Activated naive CD8-positive, alpha-beta T cell treated with anti-CD3 and anti-CD28 coated beads, Interleukin-2, amount 50 U/mL, for 16 hours (primary cell): ENCODE results near the gene CEACAM4.
A peak's percentile ranks its signal among the peaks of the same experiment; 100 is the strongest.
"Not testable (repeated sequence)": the region's sequence is repeated elsewhere in the genome, so short reads cannot be mapped to it uniquely, and the experiment has no call there.

ENCODE experiments used
- DNase-seq: peaks from one replicate; pipeline ENCODE4 v3.0.0-alpha.2; 2020; ENCODE audit warnings: low read depth, low spot score

The CEACAM4 gene

DNA sequence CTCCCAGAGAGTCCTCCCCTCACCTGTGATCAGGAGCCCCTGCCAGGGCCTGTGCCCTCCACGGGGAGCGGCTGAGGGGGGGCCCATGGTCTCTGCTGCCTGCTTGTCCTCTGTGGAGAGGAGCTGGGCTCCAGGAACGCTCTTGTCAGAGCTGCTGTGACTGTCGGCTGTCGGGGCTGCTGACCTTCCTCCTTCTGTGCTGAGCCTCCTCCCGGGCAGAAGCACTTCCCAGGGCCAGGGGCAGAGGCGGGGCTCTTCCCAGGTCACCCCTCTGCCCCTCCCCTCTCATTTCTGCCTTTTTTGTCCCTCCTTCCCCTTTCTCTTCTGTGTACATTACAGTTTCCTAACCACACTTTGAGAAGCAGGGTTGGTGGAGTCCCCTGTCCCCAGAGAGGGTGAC, at the start of gene CEACAM4:
Gene CEACAM4, minus strand, starts transcription at position 198 of the 400 bp plus-strand sequence. Its CDS starts 111 bp downstream, at position 87.
- DNase-seq, result no peak

DNA sequence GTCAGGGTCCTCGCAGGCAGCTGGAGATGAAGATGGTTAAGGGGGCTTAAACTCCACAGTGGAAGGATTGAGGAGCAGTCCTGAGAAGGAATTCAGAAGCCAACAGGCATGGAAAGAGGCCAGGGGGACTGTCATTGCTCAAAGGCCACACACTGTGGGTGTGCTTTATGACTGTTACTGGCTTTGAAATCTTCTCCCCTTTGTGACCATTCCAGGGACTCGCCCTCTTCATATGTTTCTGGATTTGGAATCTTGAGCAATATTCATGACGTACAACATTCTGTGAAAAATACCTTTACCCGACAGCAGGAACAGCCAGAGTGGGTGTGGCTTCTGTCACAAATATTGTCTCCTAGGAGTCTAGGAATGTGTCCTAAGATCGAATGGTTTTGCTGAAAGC, 44.6 kb upstream of the CEACAM4 start:
- DNase-seq, result no peak

DNA sequence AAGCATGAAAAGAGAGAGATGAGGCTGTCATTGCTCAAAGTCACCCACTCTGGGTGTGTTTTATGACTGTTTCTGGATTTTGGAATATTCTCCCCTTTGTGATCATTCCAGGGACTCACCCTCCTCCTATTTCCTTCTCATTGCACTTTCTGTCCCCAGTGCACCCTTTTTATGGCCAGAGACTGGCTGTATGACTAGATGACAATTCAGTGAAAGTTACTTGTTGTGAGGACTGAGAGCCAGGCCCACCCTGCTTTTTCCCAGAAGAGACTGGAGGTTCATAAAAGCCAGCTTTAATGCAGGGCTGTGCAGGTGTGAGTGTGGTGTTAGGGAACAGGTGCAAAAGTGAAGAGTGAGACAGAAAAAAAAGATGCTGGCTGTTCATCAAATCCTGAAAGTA, 43.9 kb upstream of the CEACAM4 start:
- no peak for DNase-seq

DNA sequence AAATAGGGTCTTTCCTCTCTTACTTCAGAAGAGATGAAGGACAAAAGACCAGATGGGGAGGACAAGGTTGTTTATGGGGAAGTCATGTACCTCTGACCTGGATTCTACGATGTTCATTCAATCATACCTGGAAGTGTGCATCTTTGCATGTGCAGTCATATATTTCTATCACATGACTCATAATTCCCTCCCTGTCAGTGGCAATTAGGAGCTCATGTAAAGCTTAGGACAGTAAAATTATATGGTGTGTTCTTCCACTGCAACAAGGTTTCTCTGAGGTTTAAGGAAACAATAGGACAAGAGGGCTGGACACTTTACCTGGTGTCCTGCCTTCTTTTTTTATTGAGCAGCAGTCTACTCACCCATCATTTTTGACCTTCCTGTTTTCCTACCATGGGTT, 41.4 kb upstream of the CEACAM4 start:
- DNase-seq, result no peak

DNA sequence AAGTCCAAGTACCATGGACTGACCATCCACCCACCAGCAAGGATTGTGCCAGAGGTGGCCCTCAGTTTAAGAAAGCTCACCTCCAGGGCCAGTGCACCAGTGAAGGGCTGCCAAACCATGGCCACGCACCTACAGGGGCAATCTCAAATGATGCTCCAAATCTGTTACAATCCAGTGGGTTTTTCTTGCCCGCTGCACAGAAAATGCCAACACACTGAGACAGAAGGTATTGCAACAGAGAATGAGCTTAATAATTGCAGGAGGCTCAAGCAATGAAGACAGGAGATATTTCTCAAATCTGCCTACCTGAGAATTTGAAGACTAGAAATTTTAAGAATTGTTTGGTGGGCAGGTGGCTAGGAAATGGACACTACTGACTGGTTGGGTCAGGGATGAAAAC, 39.2 kb upstream of the CEACAM4 start:
- DNase-seq, result no peak

DNA sequence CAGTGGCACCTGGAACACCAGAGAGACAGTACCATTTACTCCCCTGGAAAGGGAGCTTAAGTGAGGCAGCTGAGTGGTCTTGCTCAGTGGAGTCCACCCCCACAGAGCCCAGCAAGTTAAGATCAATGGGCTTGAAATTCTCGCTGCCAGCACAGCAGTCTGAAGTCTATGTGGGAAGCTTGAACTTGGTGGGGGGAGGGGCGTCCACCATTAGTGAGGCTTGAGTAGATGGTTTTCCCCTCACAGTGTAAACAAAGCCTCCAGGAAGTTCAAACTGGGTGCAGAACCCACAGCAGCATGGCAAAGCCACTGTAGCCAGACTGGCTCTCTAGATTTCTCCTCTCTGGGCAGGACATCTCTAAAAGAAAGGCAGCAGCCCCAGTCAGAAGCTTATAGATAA, 30.3 kb upstream of the CEACAM4 start:
- DNase-seq, result no peak

DNA sequence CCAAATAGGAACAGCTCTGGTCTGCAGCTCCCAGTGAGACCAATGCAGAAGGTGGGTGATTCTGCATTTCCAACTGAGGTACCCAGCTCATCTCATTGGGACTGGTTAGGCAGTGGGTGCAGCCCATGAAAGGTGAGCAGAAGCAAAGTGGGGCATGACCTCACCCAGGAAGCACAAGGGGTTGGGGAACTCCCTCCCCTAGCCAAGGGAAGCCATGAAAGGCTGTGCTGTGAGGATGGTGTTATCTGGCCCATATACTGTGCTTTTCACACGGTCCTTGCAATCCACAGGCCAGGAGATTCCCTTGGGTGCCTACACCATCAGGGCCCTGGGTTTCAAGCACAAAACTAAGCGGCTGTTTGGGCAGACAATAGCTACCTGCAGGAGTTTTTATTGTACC, 29.9 kb upstream of the CEACAM4 start:
- DNase-seq, result not testable (repeated sequence)

DNA sequence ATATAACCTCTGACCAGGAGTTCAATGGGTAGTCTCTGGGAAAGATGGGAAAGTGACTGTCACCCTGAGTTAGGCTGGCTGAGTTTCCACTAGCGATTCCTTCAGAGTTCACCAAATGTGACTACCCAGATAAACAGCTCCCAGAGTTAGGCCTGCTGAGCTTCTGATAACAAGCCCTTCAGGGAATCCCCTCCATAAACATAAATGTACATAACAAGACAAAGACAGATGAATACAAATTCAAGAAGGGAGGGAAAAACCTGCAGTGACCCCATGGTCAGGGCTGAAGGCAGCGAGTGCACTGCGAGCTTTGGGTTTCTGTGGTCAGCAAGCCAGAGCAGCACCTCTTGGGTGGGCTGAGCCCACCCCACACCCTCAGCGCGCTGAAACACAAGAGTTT, 25.4 kb upstream of the CEACAM4 start:
- no peak for DNase-seq

DNA sequence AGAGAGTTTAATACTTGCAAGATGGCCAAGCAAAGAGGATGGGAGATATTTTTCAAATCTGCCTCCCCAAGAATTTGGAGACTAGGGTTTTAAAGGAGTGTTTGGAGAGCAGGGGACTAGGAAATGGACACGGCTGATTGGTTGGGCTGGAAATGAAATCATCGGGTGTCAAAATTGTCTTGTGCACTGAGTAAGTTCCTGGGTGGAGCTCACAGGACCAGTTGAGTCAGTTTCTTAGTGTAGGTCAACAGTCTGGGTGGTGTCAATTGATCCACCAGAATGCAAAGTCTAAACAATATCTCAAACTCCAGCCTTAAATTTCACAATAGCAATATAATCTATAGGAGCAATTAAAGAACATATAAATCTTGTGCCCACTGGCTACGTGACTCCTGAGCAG, 23.0 kb upstream of the CEACAM4 start:
- no peak for DNase-seq

DNA sequence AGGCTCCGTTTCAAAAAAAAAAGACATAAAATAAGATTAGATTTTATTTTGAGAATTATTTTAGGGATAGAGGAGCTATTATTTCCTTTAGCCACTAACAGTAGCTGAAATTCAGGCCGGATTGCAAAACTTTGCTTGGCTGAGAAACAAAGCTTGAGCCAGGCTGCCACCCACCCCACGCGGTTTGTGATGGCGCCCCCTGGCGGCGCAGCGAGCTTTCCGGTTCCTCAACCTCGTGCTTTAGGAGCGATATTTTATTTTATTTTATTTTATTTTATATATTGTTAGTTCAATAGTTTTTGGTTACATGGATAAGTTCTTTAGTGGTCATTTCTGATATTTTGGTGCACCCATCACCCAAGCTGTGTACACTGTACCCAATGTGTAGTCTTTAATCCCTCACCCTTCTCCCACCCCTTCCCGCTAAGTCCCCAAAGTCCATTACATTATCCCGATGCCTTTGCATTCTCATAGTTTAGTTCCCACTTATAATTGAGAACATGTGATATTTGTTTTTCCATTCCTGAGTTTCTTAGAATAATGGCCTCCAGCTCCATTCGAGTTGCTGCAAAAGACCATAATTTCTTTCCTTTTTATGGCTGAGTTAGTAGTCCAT, 19.8 kb upstream of the CEACAM4 start:
- no peak for DNase-seq

DNA sequence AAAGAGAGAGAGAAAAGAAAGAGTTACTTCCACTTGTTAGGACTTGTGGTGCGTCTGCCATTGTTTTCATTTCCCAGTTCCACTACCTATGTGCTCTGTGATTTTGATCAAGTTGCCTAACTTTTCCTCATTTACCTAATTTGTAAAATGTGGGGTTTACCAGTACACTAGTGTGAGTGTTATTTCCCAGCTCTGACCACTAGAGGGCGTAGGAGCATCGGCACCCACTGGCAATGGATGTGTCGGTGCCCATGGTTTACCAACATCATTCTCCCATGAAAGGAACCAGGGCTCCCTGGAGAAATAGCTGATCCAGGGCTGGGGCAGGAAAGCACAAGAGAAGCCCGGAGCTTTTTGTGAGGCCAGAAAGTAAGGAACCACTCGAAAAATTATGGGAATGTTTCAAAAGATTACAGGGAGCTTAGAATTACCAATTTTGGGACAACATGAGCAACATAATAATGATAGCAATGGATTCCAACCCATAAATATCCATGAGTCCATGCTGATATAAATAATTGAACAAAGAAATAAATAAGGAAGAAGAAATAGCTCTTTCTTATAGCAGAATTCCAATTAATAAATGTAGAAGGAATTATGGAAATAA, 15.1 kb upstream of the CEACAM4 start:
- peak; percentile 43 for DNase-seq

DNA sequence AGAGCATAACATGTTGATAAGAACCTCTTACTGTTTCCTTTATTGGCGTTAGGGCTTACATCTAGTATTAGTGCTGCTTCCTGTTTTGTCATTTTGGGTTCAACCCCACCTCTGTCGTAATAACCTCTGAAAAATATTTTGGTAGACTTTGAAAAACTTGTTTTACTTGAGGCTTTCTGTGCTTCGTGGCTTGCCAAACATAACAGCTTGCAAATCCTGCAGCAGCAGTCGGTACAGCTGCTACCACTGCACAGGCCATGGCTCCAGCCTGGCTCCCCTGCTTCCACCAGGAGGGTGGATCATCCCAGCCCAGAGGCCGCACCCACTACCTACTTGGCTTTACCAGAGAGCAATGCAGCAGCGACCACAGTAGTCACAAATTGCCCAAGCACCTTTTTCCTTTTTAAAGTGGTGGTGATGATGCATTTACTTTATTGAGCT, 11.8 kb upstream of the CEACAM4 start:
- no peak for DNase-seq

DNA sequence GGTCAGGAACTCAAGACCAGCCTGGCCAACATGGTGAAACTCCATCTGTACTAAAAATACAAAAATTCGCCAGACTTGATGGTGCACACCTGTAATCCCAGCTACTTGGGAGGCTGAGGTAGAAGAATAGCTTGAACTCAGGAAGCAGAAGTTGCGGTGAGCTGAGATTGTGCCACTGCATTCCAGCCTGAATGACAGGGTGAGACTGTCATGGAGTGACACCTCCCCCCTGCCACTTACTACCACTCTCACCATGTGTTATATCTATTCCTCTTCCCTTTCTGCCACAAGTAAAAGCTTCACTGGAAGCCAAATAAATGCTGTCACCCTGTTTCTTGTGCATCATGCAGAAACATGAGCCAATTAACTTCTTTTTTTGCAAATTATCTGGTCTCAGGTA, 10.6 kb upstream of the CEACAM4 start:
- no peak for DNase-seq

DNA sequence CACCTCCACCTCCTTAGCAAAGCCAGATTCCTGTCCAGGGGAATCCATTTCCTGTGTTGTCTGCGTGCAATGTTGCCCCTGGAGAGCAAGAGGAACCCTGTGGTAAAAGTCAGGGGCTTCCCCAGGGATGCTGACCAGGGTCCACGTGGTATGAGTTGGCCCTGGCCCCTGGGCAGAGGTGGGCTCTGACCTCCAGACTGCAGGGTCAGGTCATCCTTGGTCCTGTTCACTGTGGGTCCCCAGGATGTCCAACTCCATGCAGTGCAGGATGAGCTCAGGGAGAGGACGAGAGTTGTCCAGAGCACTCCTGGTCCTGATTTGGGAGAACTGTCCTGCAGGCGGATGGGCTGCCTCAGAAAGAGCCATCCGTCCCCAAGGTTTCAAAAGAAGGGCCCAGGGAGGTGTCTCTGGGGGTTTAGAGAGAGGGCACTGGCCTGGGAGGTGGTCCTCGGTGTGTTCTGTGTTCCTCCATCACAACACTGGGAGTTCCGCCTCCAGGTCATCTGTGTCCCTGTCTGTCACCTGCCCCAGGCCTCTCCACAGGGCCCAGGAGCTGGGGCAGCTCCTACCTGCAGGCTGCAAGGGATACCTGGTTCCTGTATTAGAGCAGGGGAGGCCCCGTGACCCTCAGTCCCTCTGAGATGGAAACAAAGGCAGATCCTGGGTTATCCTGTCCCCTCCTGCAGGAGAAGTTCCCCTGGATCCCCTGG, 1.2 kb upstream of the CEACAM4 start:
- DNase-seq, result no peak

DNA sequence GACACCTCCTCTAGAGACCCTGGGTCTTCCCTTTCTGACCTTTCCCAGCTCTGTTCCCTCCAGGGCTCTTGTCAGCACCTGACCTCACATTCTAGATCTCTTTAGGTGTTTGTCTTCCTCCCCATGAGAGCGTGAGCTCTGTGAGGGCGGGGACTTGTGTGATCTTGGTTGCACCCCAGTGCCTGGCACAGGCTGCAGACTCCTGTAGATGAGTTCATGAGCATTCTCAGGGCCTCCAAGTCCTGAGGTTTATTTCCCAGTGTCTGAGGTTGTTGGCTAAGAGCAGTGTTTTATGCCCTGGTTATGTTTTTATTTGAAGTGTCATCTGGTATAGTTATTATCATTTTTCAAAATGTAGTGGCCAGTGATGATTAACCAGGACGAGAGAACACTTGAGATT, 596 bp downstream of the CEACAM4 start:
- no peak for DNase-seq

DNA sequence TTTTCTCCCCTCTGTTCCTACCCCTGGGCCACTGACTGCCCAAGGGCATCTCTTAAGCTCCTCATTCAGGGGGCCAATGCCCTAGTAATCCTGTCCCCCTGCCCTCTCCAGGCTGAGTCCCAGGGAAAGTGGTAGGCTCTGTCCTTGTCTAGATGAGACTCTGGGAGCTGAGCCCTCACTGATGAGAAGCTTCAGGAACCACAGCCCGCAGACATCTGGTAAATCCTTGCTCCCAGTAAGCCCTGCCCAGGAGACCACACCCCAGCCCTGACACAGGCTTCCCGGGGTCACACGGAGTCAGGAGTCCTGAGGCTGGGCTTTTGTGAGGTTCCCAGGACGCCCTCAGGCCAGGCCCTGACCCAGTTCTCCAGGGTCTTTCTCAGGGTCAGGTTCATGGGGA, 1.9 kb downstream of the CEACAM4 start:
- DNase-seq, result no peak

DNA sequence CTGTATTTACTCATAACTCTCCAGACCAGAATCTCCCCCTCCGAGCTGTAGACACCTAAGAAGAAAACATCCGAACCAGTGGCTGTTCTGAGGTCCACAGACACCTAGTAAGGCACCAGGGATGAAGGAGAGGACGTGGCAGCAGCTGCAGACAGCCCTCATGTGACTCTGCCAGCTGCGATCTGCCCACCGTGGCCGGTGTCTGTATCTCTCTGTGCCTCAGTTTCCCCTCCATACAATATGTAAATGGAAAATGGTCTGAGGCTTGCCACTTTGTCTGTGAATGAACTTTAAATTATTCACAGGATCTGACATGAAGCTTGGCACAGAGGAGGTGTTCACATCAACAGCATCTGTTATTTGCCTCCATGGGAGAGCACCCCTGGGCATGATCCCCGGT, 2.4 kb downstream of the CEACAM4 start:
- DNase-seq, result no peak

DNA sequence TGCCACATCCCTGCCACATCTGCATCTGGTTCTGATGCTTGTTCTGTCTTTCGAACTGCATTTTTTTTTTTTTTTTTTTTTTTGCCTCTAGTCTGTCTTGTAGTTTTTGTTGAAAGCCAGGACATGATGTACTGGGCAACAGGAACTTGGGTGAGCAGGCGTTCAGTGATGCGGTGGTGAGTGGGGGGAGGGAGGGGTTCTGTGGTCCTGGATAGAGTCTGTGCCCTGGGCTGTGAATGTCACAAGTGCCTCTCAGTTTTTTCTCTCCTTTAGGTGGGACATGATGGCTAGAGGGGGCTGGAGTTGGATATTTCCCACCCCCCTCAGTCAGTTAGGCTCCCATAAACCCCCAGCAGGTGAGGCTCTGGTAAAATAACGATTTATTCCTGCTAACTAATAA, 3.5 kb downstream of the CEACAM4 start:
- DNase-seq, result no peak

DNA sequence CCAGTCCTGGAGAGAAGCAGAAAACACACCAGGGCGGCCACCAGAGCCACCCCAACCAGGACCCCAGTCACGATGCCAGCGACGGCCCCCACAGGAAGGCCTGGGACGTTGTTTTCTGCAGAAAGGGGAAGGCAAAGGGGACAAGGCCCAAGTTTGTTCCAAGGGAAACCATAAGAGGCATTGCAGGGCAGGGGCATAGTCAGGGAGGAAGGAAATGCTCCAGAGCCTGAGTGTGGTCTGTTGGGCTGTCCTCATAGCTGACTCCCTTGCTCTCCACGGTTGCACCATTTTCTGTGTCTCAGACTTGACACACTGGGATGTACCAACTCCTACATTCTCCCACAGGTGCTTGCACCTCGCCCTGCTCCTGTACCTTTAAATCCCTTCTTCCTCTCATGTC, 5.2 kb downstream of the CEACAM4 start:
- no peak for DNase-seq

DNA sequence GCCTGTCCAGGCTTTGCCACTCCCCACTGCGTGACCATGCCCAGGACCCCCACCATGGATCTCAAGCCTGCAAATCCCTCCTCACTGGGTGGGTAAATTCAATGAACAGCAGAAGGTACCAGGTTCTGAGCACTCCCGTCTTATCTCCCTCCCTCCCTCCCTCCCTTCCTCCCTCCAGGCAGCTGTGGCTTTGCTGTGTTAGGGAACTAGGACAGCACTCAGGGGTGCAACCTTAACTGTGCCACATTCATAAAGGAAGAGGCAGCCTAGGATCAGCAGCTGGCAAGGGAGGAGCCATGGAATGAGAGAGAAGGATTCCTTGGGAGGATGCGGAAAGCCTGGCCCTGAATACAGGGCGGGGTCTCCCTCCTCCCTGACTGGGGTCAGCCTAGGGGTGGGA, 5.6 kb downstream of the CEACAM4 start:
- DNase-seq, result no peak

DNA sequence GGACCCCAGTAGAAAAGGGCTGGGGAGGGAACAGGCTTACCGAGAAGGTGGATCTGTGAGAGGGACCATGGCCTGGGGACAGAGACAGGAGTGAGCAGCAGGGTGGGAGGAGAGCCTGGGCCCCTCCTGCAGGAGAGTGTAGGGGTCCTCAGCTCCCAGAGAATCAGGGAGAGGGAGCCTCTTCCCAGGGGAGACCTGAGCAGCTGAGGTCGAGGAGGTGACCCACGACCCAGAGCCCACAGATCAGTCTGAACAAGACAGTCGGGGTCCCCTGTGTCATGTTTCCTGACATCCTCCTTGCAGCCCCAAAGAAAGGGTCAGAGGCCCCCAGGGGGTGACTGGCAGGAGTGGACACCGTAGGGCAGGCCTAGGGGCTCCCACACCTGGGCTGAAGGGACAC, 6.7 kb downstream of the CEACAM4 start:
- no peak for DNase-seq

DNA sequence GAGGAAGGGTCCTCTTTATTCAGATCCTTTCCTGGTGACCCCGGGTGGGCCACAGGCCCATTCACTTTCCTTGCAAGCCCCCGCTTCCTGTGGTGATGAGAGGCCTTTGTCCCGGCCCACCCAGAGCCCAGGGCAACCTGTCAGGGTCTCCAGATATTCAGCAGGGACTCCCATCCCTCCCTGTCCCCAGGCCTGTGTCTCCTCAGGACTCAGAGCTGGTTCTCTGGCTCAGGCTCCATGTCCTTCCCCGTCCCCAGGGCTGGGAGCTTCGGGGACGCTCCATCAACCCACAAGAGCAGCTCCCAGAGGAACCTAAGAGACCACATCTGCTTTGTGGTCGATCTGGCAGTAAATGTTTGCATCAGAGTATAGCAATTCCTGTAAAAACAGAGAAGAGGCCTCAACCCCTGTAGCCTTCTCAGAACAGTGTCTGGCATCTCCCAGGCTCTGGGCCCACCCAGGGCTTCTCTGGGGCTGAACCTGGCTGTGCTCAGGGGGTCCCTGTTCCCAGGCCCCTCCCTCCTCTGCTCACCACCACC, 7.8 kb downstream of the CEACAM4 start:
- no peak for DNase-seq
